A673 (cell line): Measurements from ENCODE around the gene MAGIX.

ENCODE experiments used
- CTCF ChIP-seq: fragments of 300-800, 200-600 bp; sonication (generic); conservative IDR thresholded peaks from 2 replicates; pipeline ENCODE4 v1.5.1; 2017; ENCODE audit warnings: low read depth, mild to moderate bottlenecking, antibody characterized with exemption, low read length, moderate library complexity, mixed read lengths
- EZH2 ChIP-seq: fragments of 200-600 bp; sonication (generic); IDR thresholded peaks from 2 replicates; pipeline ENCODE4 v1.6.1; 2017; ENCODE audit warnings: borderline replicate concordance, low read depth, mild to moderate bottlenecking, mixed read lengths, antibody characterized with exemption, low read length; ENCODE audit not compliant: poor library complexity, severe bottlenecking

- TF ChIP-seq CTCF (no peak), EZH2 (no peak)
Measured at GRCh38 chrX:49179358-49179757, 16.8 kb downstream of the MAGIX start.
